ENCODE data around the gene LAMA2.

- TF ChIP-seq POLR2AphosphoS5 (IDR thresholded peaks at IDR 0.05; ENCODE audit: borderline replicate concordance, low read depth, low read length) (no peak), EZH2 (IDR thresholded peaks at IDR 0.05) (no peak), FOXP2 (optimal IDR thresholded peaks at IDR 0.05; ENCODE audit: control extremely low read depth, extremely low read length, insufficient read depth) (no peak)
Measured at GRCh38 chr6:129130959-129131681, 248.2 kb downstream of the LAMA2 start.

Measured in SK-N-MC (cell line).